Neural cell (in vitro differentiated cells): ENCODE measurements around the gene USP4. TPM values are rescaled to one million over a fixed set of nuclear protein-coding genes. Genes with fewer than 3 reads are reported as not detected.

Source experiments
- H2AFZ ChIP-seq: fragments of 200-600, 300-800 bp; sonication (generic), shearing (Covaris generic); 2 replicates; pipeline ENCODE4 v1.6.0; 2014; ENCODE audit warnings: low read depth, mild to moderate bottlenecking, antibody characterized with exemption, low read length, moderate library complexity
- H3F3A ChIP-seq: fragments of 200-600 bp; shearing (Covaris generic); 2 replicates; pipeline ENCODE4 v1.6.1; 2016; ENCODE audit warnings: mild to moderate bottlenecking, moderate library complexity, mixed read lengths, antibody characterized with exemption, low read length; ENCODE audit not compliant: insufficient read depth, poor library complexity, severe bottlenecking
- H3K27ac ChIP-seq: fragments of 200-600, 300-800 bp; sonication (generic), shearing (Covaris generic); 2 replicates; pipeline ENCODE4 v1.5.1; 2014; ENCODE audit warnings: mild to moderate bottlenecking, low read length, moderate library complexity
- H3K27me3 ChIP-seq: fragments of 300-800, 200-600 bp; sonication (generic), shearing (Covaris generic); 2 replicates; pipeline ENCODE4 v1.6.0; 2014; ENCODE audit warnings: mild to moderate bottlenecking, low read depth, low read length, moderate library complexity; ENCODE audit not compliant: insufficient read depth
- H3K36me3 ChIP-seq: fragments of 300-800, 200-600 bp; sonication (generic), shearing (Covaris generic); 2 replicates; pipeline ENCODE4 v1.5.1; 2014; ENCODE audit warnings: mild to moderate bottlenecking, antibody characterized with exemption, low read length, moderate library complexity; ENCODE audit not compliant: insufficient read depth
- H3K4me2 ChIP-seq: fragments of 300-800, 200-600 bp; sonication (generic), shearing (Covaris generic); 2 replicates; pipeline ENCODE4 v1.6.0; 2014; ENCODE audit warnings: mild to moderate bottlenecking, low read length
- H3K4me3 ChIP-seq: fragments of 300-800, 200-600 bp; sonication (generic), shearing (Covaris generic); 2 replicates; pipeline ENCODE4 v1.5.1; 2014; ENCODE audit warnings: mild to moderate bottlenecking, low read length, moderate library complexity
- H3K79me2 ChIP-seq: fragments of 200-600 bp; shearing (Covaris generic); replicated peaks from 2 replicates; pipeline ENCODE4 v1.6.0; 2014; ENCODE audit warnings: mild to moderate bottlenecking, low read length, moderate library complexity; ENCODE audit not compliant: insufficient read depth
- H3K9ac ChIP-seq: fragments of 300-800, 200-600 bp; sonication (generic), shearing (Covaris generic); 2 replicates; pipeline ENCODE4 v1.6.1; 2016; ENCODE audit warnings: mild to moderate bottlenecking, low read length, mixed read lengths
- H3K9me2 ChIP-seq: fragments of 200-600 bp; shearing (Covaris generic); 2 replicates; pipeline ENCODE4 v1.6.1; 2016; ENCODE audit warnings: mild to moderate bottlenecking, low read length, mixed read lengths; ENCODE audit not compliant: insufficient read depth
- H3K9me3 ChIP-seq: fragments of 200-600, 300-800 bp; sonication (generic), shearing (Covaris generic); 2 replicates; pipeline ENCODE4 v1.6.1; 2016; ENCODE audit warnings: mild to moderate bottlenecking, mixed run types, low read length, moderate library complexity, mixed read lengths
- H4K20me1 ChIP-seq: fragments of 200-600 bp; shearing (Covaris generic); 2 replicates; pipeline ENCODE4 v1.6.1; 2016; ENCODE audit warnings: mild to moderate bottlenecking, mixed run types; ENCODE audit not compliant: insufficient read depth
- CTCF ChIP-seq: fragments of 450-650 bp; IDR thresholded peaks from 2 replicates; pipeline ENCODE4 v1.5.1; 2014; ENCODE audit warnings: antibody characterized with exemption, mild to moderate bottlenecking, moderate library complexity; ENCODE audit not compliant: poor library complexity, severe bottlenecking
- EP300 ChIP-seq: fragments of 450-650 bp; conservative IDR thresholded peaks from 2 replicates; pipeline ENCODE4 v1.6.1; 2014; ENCODE audit warnings: antibody characterized with exemption, mild to moderate bottlenecking, moderate library complexity; ENCODE audit not compliant: poor library complexity, severe bottlenecking
- EZH2 ChIP-seq: fragments of 200-600, 300-800 bp; shearing (Covaris generic), sonication (generic); IDR thresholded peaks from 2 replicates; pipeline ENCODE4 v1.6.1; 2014; ENCODE audit warnings: antibody characterized with exemption, low read length, borderline replicate concordance, mild to moderate bottlenecking; ENCODE audit not compliant: insufficient read depth, poor library complexity, severe bottlenecking
- MXI1 ChIP-seq: fragments of 450-650 bp; conservative IDR thresholded peaks from 2 replicates; pipeline ENCODE4 v1.6.1; 2014; ENCODE audit warnings: antibody characterized with exemption, mild to moderate bottlenecking; ENCODE audit not compliant: poor library complexity, severe bottlenecking
- POLR2AphosphoS5 ChIP-seq: IDR thresholded peaks from 2 replicates; pipeline ENCODE4 v1.6.1; 2012
- RAD21 ChIP-seq: fragments of 450-650 bp; conservative IDR thresholded peaks from 2 replicates; pipeline ENCODE4 v1.6.1; 2014; ENCODE audit warnings: antibody characterized with exemption, mild to moderate bottlenecking, moderate library complexity
- SMC3 ChIP-seq: fragments of 450-650 bp; conservative IDR thresholded peaks from 2 replicates; pipeline ENCODE4 v1.6.1; 2014; ENCODE audit warnings: antibody characterized with exemption, mild to moderate bottlenecking, moderate library complexity; ENCODE audit not compliant: poor library complexity
- TAF1 ChIP-seq: IDR thresholded peaks from 2 replicates; pipeline ENCODE4 v1.6.1; 2012; ENCODE audit warnings: low read depth
- polyA plus RNA-seq: library from polyadenylated mRNA; depleted of rRNA; stranded (reverse); fragments of >200 nt; gene quantifications from 2 replicates; pipeline ENCODE4 v1.2.3, GENCODE V29; 2014
- TF ChIP-seq, protein P1 (sequence below): IDR thresholded peaks from 2 replicates; pipeline ENCODE4 v1.6.1; 2012; ENCODE audit warnings: borderline replicate concordance

USP4 gene
- polyA plus RNA-seq, 1 donor from 2014 or later: 35.5 TPM

GRCh38 chr3:49385617-49386016 lies 45.8 kb upstream of the USP4 start:
- no peak overlapping the region for H3K27ac ChIP-seq
- H3K9me3 ChIP-seq: no peaks in the 10 kb centered on the region
- H2AFZ ChIP-seq: no peak overlapping the region
- no peak overlapping the region for H3K4me3 ChIP-seq
- no peaks in the 10 kb centered on the region for H4K20me1 ChIP-seq
- H3K9ac ChIP-seq: no peak overlapping the region
- H3K36me3 ChIP-seq: no peaks in the 10 kb centered on the region
- H3K27me3 ChIP-seq: no peaks in the 10 kb centered on the region
- H3K9me2 ChIP-seq: no peaks in the 10 kb centered on the region
- no peaks in the 10 kb centered on the region for H3F3A ChIP-seq
- TF ChIP-seq CTCF (no peak), EP300 (no peak), MXI1 (no peak), EZH2 (no peak), TAF1 (no peak), POLR2AphosphoS5 (no peak), SMC3 (no peak), RAD21 (no peak)
- TF ChIP-seq, protein P1, sequence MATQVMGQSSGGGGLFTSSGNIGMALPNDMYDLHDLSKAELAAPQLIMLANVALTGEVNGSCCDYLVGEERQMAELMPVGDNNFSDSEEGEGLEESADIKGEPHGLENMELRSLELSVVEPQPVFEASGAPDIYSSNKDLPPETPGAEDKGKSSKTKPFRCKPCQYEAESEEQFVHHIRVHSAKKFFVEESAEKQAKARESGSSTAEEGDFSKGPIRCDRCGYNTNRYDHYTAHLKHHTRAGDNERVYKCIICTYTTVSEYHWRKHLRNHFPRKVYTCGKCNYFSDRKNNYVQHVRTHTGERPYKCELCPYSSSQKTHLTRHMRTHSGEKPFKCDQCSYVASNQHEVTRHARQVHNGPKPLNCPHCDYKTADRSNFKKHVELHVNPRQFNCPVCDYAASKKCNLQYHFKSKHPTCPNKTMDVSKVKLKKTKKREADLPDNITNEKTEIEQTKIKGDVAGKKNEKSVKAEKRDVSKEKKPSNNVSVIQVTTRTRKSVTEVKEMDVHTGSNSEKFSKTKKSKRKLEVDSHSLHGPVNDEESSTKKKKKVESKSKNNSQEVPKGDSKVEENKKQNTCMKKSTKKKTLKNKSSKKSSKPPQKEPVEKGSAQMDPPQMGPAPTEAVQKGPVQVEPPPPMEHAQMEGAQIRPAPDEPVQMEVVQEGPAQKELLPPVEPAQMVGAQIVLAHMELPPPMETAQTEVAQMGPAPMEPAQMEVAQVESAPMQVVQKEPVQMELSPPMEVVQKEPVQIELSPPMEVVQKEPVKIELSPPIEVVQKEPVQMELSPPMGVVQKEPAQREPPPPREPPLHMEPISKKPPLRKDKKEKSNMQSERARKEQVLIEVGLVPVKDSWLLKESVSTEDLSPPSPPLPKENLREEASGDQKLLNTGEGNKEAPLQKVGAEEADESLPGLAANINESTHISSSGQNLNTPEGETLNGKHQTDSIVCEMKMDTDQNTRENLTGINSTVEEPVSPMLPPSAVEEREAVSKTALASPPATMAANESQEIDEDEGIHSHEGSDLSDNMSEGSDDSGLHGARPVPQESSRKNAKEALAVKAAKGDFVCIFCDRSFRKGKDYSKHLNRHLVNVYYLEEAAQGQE: no peak
- H3K79me2 ChIP-seq: peaks cover 62% of the 10 kb centered on the region
- no peak overlapping the region for H3K4me2 ChIP-seq

DNA sequence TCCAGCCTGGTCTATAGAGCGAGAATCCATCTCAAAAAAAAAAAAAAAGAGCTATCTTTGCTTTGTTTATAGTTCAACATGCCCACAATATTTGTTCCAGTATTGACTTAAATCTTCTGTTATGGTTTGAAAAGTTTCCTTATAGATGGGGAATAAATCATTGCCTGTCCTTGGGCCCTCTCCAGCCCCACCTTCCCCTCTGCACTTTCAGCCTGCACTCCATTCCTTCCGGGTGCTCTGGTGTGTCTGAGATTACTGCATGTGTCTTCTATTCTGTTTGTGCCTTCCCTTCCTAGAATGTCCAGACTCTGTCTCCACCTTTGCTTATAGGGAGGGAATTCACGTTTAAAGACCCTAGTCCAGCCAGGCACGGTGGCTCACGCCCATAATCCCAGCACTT lies 43.5 kb upstream of the USP4 start:
- H4K20me1 ChIP-seq: no peaks in the 10 kb centered on the region
- TF ChIP-seq, protein P1: no peak
- TF ChIP-seq SMC3 (no peak), POLR2AphosphoS5 (no peak), EZH2 (no peak), MXI1 (no peak), RAD21 (no peak), EP300 (no peak), CTCF (no peak), TAF1 (no peak)
- no peak overlapping the region for H3K27ac ChIP-seq
- no peaks in the 10 kb centered on the region for H3K9me3 ChIP-seq
- H3K36me3 ChIP-seq: no peaks in the 10 kb centered on the region
- no peak overlapping the region for H3K4me2 ChIP-seq
- no peaks in the 10 kb centered on the region for H3K9me2 ChIP-seq
- no peaks in the 10 kb centered on the region for H3K27me3 ChIP-seq
- H3K4me3 ChIP-seq: no peak overlapping the region
- no peak overlapping the region for H2AFZ ChIP-seq
- H3F3A ChIP-seq: no peaks in the 10 kb centered on the region
- H3K79me2 ChIP-seq: peaks cover 66% of the 10 kb centered on the region
- no peak overlapping the region for H3K9ac ChIP-seq
